Esophagus squamous epithelium (tissue), 4 donors: ENCODE measurements around the gene PIP4P1.

Experiments used
- POLR2A ChIP-seq, 4 donors: fragments of 450-650 bp; IDR thresholded peaks; one replicate each; pipeline ENCODE4 v1.6.1; 2017; ENCODE audit warnings: antibody characterized with exemption in 4 of 4, mild to moderate bottlenecking in 4 of 4, moderate library complexity in 3 of 4
- TF ChIP-seq, protein P1 (sequence below), 6 experiments: fragments of 450-650 bp in 4 of 6; fragments of 200-600 bp in 2 of 6; sonication (generic) in 2 of 6; IDR thresholded peaks; one replicate each; pipeline ENCODE4 v1.5.1; 2016 to 2019; ENCODE audit warnings: antibody characterized with exemption in 6 of 6, mild to moderate bottlenecking in 4 of 6, moderate library complexity in 4 of 6

DNA sequence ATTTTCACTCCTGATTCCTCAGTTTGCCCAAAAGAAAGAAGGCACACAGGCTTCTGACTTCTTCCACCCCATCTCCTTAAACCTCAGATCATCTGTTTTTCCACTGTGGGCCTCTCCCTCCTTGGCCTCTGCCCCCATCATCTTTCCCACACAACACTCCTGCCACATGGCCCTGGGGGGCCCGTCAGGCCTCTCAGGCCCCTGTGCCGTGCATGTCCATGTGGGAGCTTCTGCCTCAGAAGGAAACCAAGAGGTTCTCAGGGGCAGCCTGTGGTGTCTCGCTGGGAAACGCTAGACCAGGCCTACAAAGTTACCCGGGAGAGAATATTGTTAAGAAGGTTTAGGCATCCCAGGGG, 33.2 kb downstream of the PIP4P1 start:
- TF ChIP-seq, protein P1, sequence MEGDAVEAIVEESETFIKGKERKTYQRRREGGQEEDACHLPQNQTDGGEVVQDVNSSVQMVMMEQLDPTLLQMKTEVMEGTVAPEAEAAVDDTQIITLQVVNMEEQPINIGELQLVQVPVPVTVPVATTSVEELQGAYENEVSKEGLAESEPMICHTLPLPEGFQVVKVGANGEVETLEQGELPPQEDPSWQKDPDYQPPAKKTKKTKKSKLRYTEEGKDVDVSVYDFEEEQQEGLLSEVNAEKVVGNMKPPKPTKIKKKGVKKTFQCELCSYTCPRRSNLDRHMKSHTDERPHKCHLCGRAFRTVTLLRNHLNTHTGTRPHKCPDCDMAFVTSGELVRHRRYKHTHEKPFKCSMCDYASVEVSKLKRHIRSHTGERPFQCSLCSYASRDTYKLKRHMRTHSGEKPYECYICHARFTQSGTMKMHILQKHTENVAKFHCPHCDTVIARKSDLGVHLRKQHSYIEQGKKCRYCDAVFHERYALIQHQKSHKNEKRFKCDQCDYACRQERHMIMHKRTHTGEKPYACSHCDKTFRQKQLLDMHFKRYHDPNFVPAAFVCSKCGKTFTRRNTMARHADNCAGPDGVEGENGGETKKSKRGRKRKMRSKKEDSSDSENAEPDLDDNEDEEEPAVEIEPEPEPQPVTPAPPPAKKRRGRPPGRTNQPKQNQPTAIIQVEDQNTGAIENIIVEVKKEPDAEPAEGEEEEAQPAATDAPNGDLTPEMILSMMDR (IDR thresholded peaks at IDR 0.05), result no peak
- no peak for TF ChIP-seq POLR2A (IDR thresholded peaks at IDR 0.05)
